Measurements from ENCODE around the gene RALGAPA2.

RALGAPA2 gene

DNA sequence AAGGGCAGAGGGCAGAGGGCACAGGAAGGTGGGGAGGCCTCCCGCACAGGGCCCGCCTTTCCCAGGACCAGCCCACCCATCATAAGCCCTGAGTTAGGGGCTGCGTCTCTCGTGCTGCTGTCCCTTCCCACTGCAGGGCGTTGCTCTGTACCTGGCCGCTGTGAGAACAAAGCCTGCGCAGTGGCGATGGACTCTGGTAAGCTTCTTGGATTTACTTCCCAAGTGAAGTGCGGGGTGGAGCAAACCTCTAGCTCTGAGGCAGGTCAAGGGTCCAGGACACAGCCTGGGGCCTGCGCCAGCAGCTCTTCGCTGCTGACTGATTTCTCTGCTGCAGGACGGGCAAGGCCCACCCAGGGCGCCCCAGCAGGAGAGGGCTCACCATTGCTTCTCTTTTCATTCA lies 320.7 kb downstream of the RALGAPA2 start:
- DNase-seq, result no peak

DNA sequence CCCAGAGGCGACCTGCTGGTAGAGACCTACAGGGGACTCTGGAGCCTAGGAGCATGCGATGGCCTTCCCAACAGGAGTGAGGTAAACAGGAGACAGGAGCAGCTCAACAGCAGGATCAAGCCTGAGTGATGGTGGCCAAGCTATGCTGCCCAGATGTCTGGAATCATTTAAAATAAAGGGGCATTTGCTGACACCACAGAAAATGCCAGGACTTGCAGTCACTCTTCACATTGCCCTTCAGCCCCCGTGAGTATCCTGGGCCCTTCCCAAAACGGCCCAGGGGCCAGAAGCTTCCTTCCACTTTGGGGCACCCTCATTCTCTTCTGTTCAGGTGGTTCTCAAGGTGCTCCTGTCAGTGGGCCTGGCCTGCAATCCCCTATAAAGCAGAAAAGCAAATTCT lies 321.3 kb downstream of the RALGAPA2 start:
- no peak for DNase-seq

DNA sequence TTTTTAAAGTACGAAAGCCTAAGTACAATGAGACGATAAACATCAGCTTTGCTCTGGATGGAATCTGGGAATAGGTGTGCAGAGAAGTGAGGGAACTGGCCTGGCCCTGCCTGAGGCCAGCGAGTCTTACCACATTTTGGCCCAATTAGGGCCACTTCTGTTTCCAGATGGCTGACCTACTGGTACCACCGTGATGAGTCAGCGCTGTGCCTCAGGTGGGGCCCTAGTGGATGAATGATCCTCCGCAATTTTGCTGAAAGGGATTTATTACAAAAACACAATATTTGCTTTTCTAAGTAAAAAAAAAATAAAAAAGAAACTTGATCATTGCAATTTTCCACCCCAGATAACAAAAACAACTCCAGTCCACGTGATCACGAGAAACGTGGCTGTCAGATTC lies 322.1 kb downstream of the RALGAPA2 start:
- DNase-seq, result no peak

DNA sequence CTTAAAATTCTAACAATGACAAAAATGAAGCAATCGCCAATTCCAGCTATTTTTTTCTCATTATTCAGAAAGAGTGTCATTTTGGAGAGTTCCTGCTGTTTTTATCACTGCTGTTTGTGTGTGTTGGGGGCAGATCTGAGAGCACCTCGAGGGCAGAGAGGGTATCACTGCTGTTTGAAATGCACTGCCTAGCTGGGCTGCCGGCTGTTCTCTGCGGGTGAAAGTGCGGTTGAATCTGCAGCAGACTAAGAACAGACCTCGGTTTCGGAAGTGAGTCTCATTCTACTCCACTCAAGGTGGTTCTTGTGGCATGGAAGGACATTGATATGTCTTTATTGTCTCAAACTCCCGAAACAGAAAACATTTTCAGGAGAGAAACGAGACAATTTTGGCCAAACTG lies 326.3 kb downstream of the RALGAPA2 start:
- peak; percentile 43 to 57 for DNase-seq

DNA sequence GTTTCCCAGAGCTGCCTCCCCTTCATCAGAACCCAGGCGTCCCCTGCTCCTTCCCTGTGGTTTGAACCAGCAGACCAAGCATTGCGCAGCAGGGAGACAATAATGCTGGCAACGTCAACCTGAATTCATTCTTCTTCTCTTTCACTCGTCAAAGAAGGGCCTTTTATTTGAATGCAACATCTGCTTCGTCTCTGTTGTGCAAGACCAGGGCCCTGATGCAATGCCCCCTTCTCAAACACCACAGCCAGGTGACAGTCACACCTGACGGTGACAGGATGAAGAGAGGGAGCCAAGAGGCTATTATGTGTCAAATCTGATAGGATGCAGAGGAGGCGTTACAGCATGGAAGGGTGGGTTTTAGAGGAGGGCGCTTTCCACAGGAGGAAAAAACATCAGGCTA lies 336.6 kb downstream of the RALGAPA2 start:
- DNase-seq, result peak; percentile 81 to 85

DNA sequence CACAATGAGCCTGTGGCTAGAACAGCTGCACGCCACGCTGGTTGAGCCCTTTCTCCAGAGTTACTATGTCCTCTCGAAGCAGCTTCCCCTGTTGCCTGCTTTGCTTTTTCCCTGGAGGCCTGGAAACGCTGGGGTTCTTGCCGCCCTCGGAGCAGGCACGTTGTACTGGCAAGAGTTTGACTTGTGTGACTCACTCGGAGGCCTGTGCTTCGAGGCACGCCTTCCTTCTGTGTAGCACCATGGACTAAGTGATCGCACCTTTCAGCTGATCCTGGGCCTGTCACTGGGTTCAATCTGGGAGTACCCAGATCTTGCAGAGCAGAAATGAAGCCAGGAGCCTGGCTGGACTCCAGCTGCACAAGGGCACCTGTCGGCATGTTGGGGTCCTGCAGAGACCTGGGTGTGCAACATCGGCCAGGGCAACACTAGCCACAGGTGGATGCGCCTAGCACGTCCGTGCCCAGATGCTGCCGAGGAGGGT lies 339.3 kb downstream of the RALGAPA2 start:
- peak; percentile 85 to 91 for DNase-seq

DNA sequence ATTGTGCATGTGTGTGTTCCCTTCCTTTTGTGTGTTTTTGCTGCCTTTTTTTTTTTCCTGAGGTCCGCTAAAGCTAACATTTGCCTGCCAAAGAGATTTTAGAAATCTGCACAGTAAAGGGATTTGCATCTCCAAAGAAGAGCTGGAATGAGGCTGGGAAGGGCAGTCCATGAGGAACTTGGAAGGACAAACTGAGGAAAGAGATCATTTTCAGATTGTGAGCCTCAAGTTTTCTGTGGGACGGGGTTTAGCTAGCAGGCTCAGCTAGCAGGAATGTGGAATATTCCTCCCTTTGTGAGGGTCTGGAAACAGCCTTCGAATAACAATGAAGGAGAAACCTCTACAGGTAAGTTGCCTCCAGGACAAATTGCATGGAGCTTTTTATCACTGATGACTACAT lies 340.8 kb downstream of the RALGAPA2 start:
- peak in 1 of 2 experiments; percentile 22 for DNase-seq

DNA sequence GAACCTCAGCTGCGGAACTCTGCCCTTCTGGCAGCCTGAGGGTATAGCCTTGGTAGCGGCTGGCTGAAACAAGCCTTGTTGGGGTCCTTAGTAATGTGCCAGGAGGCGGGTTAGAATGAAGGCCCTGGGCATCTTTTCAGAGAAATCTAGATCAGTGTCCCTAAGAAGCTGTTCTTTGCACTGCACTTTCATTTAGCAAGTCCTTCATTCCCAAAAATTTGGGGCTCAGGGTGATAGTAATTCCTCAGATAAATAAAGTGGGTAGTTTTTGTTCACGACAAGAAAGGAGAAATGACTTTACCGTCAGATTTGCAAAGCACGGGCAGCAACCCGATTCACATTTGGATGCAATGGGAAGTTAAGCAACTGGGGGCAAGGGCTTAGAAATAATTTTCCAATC lies 341.4 kb downstream of the RALGAPA2 start:
- peak in 1 of 2 experiments; percentile 17 for DNase-seq

DNA sequence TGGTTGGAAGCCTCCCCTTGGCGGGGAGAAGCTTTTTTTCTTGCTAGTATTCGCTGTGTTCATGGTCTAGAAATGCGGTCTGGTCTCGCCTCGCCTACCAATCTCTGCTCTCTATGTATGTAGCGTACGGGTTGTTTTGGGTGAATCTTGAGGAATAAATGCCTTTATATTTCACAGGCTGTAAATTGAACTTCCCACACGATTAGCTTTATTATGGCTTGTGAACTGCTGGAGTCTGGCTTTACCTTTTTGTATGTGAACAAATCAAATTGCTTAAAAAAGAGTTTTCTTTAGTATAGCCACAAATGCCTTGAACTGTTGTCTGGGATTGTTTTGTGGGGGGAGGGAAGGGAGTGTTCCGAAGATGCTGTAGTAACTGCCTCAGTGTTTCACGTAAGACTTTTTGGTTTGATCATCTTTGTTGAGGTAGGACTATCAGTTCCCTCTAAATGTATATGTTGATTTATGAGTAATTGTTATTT lies 342.3 kb downstream of the RALGAPA2 start:
- DNase-seq, result no peak

DNA sequence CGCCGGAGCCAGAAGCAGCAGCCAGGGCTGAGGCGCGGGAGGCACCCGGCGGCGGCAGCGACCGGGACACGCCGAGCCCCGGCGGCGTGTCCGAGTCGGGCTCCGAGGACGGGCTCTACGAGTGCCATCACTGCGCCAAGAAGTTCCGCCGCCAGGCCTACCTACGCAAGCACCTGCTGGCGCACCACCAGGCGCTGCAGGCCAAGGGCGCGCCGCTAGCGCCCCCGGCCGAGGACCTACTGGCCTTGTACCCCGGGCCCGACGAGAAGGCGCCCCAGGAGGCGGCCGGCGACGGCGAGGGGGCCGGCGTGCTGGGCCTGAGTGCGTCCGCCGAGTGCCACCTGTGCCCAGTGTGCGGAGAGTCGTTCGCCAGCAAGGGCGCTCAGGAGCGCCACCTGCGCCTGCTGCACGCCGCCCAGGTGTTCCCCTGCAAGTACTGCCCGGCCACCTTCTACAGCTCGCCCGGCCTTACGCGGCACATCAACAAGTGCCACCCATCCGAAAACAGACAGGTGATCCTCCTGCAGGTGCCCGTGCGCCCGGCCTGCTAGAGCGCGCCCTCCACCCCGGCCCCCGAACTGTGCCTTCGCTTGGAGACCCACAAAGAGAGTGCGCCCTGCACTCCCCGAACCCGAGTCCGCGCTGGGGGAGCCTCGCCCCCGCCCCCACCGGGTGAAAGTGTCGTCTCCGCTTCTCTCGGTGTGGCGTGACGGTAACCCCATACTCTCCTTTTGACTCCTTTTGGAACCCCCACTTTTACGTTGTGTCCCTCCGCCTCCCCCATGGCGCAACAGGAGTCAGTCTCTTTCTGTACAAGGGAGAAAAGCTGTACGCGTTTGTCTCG lies 343.0 kb downstream of the RALGAPA2 start:
- peak; percentile 60 to 68 for DNase-seq

DNA sequence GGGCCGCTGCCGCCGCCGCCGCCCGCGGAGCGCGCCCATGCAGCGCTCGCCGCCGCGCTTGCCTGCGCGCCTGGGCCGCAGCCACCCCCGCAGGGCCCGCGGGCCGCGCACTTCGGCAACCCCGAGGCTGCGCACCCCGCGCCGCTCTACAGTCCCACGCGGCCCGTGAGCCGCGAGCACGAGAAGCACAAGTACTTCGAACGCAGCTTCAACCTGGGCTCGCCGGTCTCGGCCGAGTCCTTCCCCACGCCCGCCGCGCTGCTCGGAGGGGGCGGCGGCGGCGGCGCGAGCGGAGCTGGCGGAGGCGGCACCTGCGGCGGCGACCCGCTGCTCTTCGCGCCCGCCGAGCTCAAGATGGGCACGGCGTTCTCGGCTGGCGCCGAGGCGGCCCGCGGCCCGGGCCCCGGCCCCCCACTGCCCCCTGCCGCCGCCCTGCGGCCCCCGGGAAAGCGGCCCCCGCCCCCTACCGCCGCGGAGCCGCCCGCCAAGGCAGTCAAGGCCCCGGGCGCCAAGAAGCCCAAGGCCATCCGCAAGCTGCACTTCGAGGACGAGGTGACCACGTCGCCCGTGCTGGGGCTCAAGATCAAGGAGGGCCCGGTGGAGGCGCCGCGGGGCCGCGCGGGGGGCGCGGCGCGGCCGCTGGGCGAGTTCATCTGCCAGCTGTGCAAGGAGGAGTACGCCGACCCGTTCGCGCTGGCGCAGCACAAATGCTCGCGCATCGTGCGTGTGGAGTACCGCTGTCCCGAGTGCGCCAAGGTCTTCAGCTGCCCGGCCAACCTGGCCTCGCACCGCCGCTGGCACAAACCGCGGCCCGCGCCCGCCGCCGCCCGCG lies 343.8 kb downstream of the RALGAPA2 start:
- DNase-seq, result peak in 1 of 2 experiments; percentile 33

DNA sequence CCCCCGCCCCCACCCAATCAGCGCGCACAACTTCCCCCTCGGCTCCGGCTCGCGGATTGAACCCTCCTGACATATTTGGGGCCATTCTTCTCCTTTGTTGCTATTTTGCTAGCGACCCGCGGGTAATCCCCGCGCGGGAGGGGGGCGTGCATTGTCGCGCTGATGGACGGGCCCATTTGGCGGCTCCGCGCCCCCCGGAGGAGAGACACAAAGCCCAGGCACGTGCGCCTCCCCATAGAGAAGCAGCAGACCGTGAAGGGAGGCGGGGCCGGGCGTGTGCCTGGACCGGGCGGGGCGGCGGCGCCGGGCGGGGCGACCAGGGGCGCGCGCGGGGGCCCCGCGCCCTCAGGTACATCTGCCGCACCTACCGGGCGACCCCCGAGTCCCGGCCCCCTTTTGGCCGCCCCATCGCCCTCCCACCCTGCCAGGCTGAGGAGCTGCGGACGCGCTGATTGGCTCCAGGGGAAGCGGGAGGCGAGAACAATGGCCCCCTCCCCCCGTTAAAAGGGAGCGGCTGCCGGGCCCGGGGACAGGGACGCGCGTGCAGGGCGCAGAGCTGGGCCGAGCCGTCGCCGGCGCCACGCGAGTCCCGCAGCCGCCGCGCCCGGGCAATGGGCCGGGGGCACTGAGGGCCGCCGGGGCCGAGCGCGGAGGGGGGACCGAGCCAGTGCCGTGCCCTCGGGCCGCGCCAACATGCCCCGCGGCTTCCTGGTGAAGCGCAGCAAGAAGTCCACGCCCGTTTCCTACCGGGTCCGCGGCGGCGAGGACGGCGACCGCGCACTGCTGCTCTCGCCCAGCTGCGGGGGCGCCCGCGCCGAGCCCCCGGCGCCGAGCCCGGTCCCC lies 344.6 kb downstream of the RALGAPA2 start, which contains the start of gene INSM1:
INSM1 (plus strand) TSS at position 530 of the 843 bp plus-strand sequence; CDS start at position 694, 164 bp downstream.
- peak; percentile 97 to 100 for DNase-seq

DNA sequence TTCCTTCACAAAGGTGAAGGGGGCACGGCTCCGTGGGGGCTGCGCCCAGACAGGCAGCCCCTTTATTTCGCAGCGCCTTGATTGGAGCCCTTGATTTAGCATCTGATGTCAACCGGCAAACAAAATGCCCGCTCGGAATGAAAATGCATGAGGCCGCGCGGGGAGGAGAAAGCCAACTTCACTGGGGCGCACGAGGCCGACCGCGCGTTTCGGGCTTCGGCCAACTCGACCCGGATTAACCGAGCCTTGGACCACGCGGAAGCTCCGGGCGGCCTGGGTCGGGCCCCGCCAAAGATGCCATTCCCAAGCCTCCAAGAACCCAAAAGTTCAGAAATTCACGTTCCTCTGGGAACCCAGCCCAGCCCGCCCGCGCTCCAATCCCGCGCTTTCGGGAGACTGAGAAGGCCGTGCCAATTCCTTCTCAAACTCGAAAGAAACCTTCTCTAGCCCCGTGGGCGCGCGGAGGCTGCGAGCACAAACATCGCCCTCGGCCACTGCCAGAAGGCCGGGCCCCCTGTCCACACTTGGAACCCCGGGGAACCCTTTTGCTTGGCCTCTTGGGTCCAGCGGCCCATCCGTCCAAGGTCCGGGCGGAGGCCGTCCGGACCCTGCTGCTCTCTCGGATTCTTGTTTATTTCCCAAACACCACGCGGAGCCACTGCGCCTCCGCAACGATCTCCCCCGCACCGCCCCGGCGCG lies 345.4 kb downstream of the RALGAPA2 start:
- DNase-seq, result peak; percentile 84 to 86

DNA sequence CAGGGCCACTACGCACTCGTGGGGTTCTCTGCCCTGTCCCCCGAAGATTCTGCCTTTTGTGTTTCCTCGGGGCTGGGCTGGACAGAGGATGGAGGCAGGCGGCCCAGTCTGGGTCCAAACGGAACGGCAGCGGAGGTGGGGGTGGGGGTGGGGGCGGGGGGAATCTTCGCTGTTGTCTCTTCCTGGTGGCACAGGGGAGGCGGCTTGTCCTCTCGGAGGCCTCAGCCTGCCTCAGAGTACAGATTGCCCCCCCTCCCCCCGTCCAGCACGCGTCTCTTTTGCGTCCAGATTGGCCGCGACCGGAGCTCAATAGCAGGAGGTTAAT lies 345.9 kb downstream of the RALGAPA2 start:
- DNase-seq, result peak; percentile 85 to 93

DNA sequence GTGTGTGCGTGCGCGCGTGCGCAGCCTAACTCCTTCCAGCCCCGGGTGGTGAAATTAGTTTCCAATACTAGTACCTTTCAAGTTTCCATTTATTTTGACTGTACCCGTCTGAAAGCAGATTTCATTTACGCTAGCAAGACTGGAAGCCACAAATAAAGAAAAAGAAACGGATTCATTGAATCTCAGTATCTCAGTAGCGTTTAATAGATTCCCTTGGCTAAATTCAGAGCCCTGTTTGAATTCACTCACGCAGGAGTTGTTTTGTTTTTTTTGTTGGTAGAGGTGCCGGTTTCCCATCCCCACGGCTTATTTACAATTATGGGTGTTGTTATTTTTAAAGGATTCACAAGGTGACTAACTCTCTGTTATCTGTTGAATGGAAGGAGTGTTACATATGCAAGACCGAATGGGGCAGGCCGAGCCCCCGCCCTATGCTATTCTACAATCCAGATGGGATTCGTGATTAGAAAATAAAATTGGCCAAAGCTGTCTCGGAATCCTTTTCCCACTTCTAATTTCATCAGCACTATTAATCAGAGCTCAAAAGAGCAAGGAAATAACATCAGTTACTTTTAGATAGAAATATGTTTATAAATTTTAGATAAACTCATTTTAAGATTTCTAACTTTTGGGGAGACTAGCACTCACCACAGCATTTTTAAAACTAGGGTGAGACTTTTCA lies 346.8 kb downstream of the RALGAPA2 start:
- peak in 1 of 2 experiments; percentile 26 for DNase-seq

DNA sequence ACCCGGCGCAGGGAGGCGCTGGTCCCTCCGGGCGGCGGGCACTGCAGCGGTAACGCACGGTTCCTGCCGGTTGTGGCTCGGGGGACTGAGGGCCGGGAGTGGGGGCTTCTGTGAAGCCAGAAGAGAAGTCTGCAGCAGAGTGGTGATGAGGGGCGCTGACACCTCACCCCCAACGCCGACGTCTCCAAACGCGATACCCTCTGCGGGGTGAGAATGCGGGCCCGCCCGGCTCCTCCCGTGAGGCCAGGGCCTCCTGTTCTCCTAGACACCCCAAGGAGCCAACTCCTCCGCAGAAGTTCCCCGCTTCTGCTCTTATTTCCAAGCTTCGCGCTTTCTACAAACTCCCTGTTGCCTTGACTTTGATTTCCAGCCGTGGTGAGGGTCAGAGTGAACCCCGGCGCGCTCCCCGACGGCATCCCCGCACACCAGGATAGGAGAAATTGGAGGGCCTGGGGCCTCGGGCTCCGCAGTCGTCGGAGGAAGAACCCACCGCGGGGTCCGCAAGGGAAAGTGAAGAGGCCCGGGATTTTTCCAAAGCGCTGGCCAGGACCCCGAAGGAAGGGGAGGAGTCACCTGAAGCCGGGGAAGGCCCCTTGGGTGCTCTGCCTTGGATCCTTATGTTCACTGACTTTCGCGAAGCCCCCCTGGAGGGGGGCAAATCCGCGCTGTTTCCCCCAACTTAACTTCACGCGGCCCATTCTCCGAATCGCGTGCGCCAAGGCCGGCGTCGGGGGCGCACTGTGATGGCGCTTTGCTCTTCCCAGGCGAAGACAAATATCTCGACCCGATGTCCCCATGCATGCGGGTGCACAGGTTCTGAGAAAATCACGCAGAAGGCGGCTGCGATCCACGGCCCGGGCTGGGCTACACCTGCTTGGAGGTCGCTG lies 347.6 kb downstream of the RALGAPA2 start:
- DNase-seq, result peak; percentile 60 to 68

DNA sequence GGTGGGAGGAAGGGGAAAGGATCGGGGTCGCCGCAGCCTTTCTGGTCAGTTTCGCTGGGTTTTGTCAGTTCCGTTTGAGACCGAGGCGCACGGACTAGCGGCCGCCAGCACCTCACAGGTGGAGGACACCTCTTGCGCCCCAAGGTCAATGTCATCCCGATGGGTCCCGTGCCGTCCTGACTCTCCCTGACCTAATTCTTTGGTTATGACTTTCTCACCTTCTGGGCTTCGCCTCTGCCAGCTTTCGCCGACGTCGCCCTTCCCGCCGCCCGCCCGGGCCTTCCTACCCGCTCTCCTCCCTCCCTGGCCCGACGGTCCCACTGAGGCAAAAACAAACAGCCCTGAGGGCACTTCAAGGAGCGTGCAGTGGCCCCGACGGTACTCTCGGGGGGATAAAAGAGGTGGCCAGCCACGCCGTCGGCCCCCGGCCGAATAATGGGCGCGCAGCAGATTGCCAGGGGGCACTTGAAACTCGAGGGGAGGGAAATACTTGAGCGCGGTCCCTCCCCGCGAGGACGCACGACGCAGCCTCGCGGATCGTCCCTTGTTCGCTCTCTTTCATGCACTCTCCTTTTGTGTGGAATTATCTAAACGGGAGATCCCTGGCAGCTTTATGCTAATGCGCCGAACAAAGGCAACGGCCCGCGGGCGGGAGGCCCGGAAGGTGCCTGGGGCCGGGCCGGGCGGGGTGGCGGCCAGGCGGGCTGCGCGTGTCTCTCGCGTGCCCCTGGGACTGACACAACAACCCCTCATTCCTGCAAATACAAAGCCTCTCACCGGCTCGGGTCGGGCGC lies 348.4 kb downstream of the RALGAPA2 start:
- DNase-seq, result peak; percentile 93 to 94

DNA sequence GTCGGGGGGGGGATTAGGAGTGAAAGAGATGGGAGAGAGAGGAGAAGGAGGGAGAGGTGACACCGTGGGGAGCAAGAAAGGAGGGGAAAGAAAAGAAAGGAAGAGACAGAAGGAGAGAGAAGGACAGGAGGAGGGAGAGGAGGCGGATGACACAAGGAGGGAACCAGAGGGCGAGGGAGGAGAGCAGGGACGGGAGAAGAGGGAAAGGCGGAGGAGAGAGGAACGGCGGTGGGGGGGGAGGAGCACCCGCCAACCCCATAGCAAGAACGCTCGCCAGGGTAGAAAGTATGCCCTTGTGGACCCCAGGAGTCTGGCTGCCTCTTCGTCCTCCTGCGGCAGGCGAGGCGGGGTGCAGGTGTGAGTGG lies 349.0 kb downstream of the RALGAPA2 start:
- peak; percentile 60 to 67 for DNase-seq

DNA sequence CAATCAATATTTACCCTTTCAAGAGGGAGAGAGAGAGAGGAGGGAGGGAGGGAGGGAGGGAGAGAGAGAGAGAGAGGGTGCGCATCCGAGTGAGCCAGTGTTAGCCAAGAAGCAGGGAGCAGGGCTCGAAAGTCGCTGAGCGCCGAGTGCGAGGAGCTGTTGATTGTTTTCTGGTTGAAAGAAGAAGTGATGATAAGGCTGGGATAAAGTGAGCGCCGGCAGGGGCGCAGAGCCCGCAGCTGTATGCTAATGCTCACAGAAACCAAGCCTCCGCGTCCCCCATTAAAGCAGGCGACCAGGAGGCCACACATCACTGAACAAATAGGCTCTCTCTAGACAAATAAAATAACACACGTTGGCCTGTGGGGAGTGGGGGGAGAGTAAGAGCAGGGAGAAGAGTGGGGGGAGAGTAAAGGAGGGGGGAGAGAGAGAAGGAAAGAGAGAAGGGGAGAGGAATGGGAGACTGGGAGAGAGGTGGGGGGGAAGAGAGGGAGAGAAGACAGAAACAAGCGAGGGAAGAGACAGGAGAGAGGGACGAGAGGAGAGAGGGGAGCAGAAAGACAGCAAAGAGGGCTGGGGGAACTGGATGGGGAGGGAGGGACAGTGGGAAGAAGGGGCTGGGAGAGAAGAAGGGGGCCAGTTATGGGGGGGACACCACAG lies 349.5 kb downstream of the RALGAPA2 start:
- peak; percentile 98 for DNase-seq

Data from SHP77 (cell line).